Nephron (organoid): Measurements from ENCODE around the gene RPL5.

ENCODE experiments used
- H3K27ac Mint-ChIP-seq, 3 experiments: 2 replicates each; pipeline ENCODE4 v1.8.0; 2020; ENCODE audit warnings: mixed read lengths in 3 of 3, mild to moderate bottlenecking in 2 of 3, moderate library complexity in 1 of 3
- H3K27me3 Mint-ChIP-seq: 2 replicates; pipeline ENCODE4 v1.8.0; 2021; ENCODE audit warnings: low read depth, mild to moderate bottlenecking, moderate library complexity, mixed read lengths
- H3K36me3 Mint-ChIP-seq: 2 replicates; pipeline ENCODE4 v1.8.0; 2020; ENCODE audit warnings: low read depth, mixed read lengths
- H3K4me1 Mint-ChIP-seq: 2 replicates; pipeline ENCODE4 v1.8.0; 2020; ENCODE audit warnings: mixed read lengths
- H3K4me3 Mint-ChIP-seq, 3 experiments: 2 replicates each; pipeline ENCODE4 v1.8.0; 2020; ENCODE audit warnings: mild to moderate bottlenecking in 3 of 3, mixed read lengths in 3 of 3, moderate library complexity in 2 of 3
- H3K9me3 Mint-ChIP-seq: 2 replicates; pipeline ENCODE4 v1.8.0; 2020; ENCODE audit warnings: mixed read lengths
- CTCF ChIP-seq, 3 experiments: fragments of 200-600 bp; sonication (generic); IDR thresholded peaks; one replicate each; pipeline ENCODE4 v1.5.0; 2021; ENCODE audit warnings: antibody characterized with exemption in 3 of 3; ENCODE audit not compliant: unreplicated experiment in 3 of 3

RPL5 gene

GRCh38 chr1:92844439-92844838 is 12.6 kb downstream of the RPL5 start:
- no peak overlapping the region for H3K27ac Mint-ChIP-seq
- H3K27me3 Mint-ChIP-seq = no peaks in the 10 kb centered on the region
- H3K36me3 Mint-ChIP-seq = peaks cover 47% of the 10 kb centered on the region
- no peak for TF ChIP-seq CTCF (IDR thresholded peaks at IDR 0.05; ENCODE audit: unreplicated experiment in 3 of 3)
- no peak overlapping the region for H3K4me3 Mint-ChIP-seq
- no peaks in the 10 kb centered on the region for H3K4me1 Mint-ChIP-seq
- no peaks in the 10 kb centered on the region for H3K9me3 Mint-ChIP-seq

DNA sequence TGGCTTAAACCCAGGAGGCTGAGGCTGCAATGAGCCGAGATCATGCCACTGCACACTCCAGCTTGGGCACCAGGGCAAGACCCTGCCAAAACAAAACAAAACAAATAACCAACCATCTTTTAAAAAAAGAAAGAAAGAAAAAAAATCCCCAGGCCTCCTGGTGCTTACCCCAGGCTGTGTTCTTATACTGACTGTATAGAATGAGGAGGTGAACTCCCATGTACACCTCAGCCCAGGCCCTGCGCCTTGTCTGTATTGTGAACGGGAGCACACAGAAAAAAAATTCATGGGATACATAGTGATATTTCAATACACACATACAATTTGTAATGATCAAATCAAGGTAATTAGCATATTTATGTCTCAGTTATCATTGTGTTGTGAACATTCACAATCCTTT is 14.1 kb downstream of the RPL5 start:
- Mint-ChIP-seq H3K27me3 (no peaks in the 10 kb centered on the region), H3K4me1 (no peaks in the 10 kb centered on the region), H3K27ac (peak overlapping the region in 1 of 3 experiments; percentile 4), H3K36me3 (peaks cover 35% of the 10 kb centered on the region), H3K9me3 (no peaks in the 10 kb centered on the region), H3K4me3 (no peak overlapping the region)
- TF ChIP-seq CTCF (IDR thresholded peaks at IDR 0.05; ENCODE audit: unreplicated experiment in 3 of 3) = no peak

DNA sequence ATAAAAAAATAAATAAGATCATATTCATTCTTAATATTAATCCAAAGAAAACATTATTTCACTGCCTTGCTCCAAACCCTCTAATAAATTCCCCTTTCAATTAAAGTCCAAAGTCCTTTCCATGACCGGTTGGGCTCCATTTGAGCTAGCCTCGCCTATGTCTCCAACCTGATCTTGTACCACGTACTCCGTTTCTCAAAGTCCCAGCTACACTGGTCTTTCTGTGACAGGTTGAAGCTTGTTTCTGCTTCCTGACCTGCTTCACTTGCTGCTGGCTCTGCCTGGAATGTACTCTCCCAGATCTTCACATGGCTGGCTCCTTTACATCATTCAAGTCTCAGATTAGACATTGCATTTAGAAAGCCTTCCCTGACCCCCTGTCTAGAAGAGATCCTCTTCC is 16.4 kb downstream of the RPL5 start:
- H3K4me1 Mint-ChIP-seq = peaks cover 4% of the 10 kb centered on the region
- H3K9me3 Mint-ChIP-seq = no peaks in the 10 kb centered on the region
- no peaks in the 10 kb centered on the region for H3K27me3 Mint-ChIP-seq
- TF ChIP-seq CTCF (IDR thresholded peaks at IDR 0.05; ENCODE audit: unreplicated experiment in 3 of 3) = no peak
- no peak overlapping the region for H3K4me3 Mint-ChIP-seq
- no peak overlapping the region for H3K27ac Mint-ChIP-seq
- H3K36me3 Mint-ChIP-seq = peaks cover 20% of the 10 kb centered on the region

DNA sequence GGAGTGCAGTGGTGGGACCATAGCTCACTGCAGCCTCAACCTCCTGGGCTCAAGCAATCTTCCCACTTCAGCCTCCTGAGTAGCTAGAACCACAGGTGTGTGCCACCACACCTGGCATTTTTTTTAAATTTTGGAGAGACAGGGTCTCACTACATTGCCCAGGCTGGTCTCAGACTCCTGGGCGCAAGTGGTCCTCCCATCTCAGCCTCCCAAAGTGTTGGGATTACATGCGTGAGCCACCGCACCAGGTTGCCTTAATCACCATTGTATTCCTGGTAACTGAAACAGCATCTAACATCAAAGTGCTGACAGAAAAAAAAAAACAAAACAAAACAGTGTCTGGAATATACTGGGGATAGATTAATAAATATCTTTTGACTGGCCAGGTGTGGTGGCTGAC is 18.2 kb downstream of the RPL5 start:
- H3K9me3 Mint-ChIP-seq = peaks cover 2% of the 10 kb centered on the region
- H3K27me3 Mint-ChIP-seq = no peaks in the 10 kb centered on the region
- H3K4me1 Mint-ChIP-seq = peaks cover 4% of the 10 kb centered on the region
- TF ChIP-seq CTCF (IDR thresholded peaks at IDR 0.05; ENCODE audit: unreplicated experiment in 3 of 3) = no peak
- H3K27ac Mint-ChIP-seq = no peak overlapping the region
- H3K36me3 Mint-ChIP-seq = peaks cover 7% of the 10 kb centered on the region
- H3K4me3 Mint-ChIP-seq = no peak overlapping the region

DNA sequence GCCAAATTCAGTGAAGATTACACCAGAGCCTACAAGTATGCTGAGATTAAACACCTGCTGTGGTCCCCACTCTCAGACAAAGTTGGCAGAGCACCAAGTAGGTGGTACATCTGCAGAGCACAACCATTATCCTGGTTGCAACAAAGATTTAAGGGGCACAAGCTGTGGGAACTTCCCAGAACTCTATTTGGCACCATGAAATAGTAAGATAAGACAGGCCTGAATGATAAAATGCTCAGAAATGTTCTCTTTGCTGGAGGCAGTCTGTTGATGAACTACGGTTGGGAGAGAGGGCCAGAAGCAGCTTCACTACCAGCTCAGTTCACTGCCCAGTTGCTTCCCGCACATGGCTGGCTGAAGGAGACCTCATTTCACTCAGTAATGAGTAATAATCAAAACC is 19.9 kb downstream of the RPL5 start:
- no peak overlapping the region for H3K27ac Mint-ChIP-seq
- no peak for TF ChIP-seq CTCF (IDR thresholded peaks at IDR 0.05; ENCODE audit: unreplicated experiment in 3 of 3)
- no peak overlapping the region for H3K4me3 Mint-ChIP-seq
- H3K9me3 Mint-ChIP-seq = peaks cover 2% of the 10 kb centered on the region
- no peaks in the 10 kb centered on the region for H3K27me3 Mint-ChIP-seq
- peaks cover 4% of the 10 kb centered on the region for H3K4me1 Mint-ChIP-seq
- no peaks in the 10 kb centered on the region for H3K36me3 Mint-ChIP-seq

DNA sequence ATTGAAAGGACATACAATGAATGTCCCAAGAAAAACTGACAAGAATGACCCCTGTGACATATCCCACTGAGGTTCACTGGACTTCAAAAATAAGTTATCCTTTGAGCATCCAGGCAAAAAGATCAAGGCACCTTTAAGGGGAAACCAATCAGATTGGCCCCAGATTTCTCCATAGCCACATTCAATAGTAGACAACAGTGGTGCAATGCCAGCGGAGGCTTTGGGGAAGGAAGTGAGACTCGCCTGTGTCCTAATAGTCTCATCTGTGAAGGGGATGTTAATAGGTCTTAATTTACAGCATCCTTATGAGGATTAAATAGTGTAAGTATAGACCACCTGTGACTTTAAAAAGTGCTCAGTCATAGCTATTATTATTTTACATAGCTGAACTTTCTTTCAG is 21.5 kb downstream of the RPL5 start:
- Mint-ChIP-seq H3K4me1 (peaks cover 4% of the 10 kb centered on the region), H3K27me3 (no peaks in the 10 kb centered on the region), H3K36me3 (no peaks in the 10 kb centered on the region), H3K9me3 (peaks cover 2% of the 10 kb centered on the region), H3K27ac (no peak overlapping the region), H3K4me3 (no peak overlapping the region)
- no peak for TF ChIP-seq CTCF (IDR thresholded peaks at IDR 0.05; ENCODE audit: unreplicated experiment in 3 of 3)
